BE2C (cell line): Measurements from ENCODE around the gene LIPA.
"Not testable (repeated sequence)": the region's sequence is repeated elsewhere in the genome, so short reads cannot be mapped to it uniquely, and the experiment has no call there.

Experiments
- DNase-seq: peaks from one replicate; pipeline ENCODE4 v3.0.0-alpha.2; 2020
- H3K27me3 ChIP-seq: fragments of 250-450 bp; sonication (Bioruptor Pico); 2 replicates; pipeline ENCODE4 v1.5.1; 2020; ENCODE audit warnings: mild to moderate bottlenecking
- H3K36me3 ChIP-seq: fragments of 250-450 bp; sonication (Bioruptor Pico); 2 replicates; pipeline ENCODE4 v1.5.1; 2020; ENCODE audit warnings: mild to moderate bottlenecking
- H3K4me1 ChIP-seq: fragments of 250-450 bp; sonication (Bioruptor Pico); 2 replicates; pipeline ENCODE4 v1.5.1; 2020
- H3K4me3 ChIP-seq: 2 replicates; pipeline ENCODE4 v1.5.1; 2011; ENCODE audit warnings: low read depth, low read length
- H3K9me3 ChIP-seq: fragments of 250-450 bp; sonication (Bioruptor Pico); 2 replicates; pipeline ENCODE4 v1.5.1; 2020
- TF ChIP-seq, protein P1 (sequence below): IDR thresholded peaks from 2 replicates; pipeline ENCODE4 v1.5.1; 2012; ENCODE audit warnings: mild to moderate bottlenecking, low read depth, low read length

LIPA gene

DNA sequence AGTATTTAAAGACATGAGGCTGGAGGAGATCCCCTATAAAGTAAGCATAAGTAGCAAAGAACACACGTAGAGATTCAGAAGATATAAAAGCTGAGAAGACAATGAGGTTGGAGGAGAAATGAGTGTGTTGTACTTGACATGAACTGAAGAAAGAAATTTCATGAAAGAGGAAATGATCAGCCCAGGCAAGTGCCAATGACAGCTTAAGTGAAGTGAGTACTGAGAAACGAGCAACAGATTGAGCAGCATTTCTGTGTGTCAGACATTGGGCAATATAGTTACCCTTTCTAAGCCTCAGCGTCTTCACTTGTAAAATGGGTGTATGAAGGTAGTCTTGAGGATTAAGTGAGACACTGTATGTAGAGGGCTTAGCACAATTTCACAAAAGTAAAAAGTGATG lies 4.8 kb upstream of the LIPA start:
- DNase-seq: no peak
- H3K27me3 ChIP-seq: no peaks in the 10 kb centered on the region

DNA sequence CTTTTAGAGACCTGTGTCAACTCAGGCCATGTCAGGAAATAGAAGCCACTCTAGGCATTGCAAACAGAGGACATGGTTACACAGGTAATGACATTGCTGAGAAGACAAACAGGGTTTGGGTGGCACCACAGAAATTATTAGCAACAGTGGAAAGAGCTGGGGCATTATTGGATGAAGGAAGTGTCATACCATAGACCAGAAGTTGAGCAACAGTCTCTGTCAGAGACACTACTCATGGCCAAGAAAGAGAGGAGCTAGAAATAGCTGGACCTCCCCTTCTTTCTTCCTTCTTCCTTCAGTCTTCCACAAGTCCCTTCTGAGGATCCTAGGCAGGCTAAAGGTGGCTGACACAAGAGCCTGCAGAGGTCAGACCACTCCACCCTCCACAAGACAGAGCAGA lies 4.2 kb upstream of the LIPA start:
- Histone ChIP-seq H3K36me3 (no peaks in the 10 kb centered on the region), H3K9me3 (no peaks in the 10 kb centered on the region), H3K4me1 (no peaks in the 10 kb centered on the region; the same call in none of the 2 replicates), H3K27me3 (no peaks in the 10 kb centered on the region), H3K4me3 (no peak overlapping the region)
- TF ChIP-seq, protein P1, sequence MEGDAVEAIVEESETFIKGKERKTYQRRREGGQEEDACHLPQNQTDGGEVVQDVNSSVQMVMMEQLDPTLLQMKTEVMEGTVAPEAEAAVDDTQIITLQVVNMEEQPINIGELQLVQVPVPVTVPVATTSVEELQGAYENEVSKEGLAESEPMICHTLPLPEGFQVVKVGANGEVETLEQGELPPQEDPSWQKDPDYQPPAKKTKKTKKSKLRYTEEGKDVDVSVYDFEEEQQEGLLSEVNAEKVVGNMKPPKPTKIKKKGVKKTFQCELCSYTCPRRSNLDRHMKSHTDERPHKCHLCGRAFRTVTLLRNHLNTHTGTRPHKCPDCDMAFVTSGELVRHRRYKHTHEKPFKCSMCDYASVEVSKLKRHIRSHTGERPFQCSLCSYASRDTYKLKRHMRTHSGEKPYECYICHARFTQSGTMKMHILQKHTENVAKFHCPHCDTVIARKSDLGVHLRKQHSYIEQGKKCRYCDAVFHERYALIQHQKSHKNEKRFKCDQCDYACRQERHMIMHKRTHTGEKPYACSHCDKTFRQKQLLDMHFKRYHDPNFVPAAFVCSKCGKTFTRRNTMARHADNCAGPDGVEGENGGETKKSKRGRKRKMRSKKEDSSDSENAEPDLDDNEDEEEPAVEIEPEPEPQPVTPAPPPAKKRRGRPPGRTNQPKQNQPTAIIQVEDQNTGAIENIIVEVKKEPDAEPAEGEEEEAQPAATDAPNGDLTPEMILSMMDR: no peak
- DNase-seq: no peak

More for the DNA sequence above, 4.8 kb upstream of the LIPA start:
- no peak overlapping the region for H3K4me3 ChIP-seq
- no peaks in the 10 kb centered on the region for H3K36me3 ChIP-seq
- no peaks in the 10 kb centered on the region for H3K9me3 ChIP-seq
- H3K4me1 ChIP-seq: no peaks in the 10 kb centered on the region; the same call in 1 of the 2 replicates
- TF ChIP-seq, protein P1: no peak

DNA sequence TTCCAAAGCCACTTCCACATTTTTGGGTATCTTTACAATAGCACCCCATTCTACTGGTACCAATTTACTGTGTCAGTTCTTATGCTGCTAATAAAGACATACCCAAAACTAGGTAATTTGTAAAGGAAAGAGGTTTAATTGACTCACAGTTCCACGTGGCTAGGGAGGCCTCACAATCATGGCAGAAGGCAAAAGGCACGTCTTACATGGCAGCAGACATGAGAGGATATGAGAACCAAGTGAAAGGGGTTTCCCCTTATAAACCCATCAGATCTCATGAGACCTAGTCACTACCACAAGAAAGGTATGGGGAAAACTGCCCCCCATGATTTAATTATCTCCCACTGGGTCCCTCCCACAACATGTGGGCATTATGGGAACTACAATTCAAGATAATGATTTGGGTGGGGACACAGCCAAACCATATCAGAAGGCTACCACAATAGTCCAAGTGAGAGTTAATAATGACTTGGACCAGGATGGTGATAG lies 3.6 kb upstream of the LIPA start:
- not testable (repeated sequence) for DNase-seq, H3K27me3 ChIP-seq, H3K36me3 ChIP-seq

DNA sequence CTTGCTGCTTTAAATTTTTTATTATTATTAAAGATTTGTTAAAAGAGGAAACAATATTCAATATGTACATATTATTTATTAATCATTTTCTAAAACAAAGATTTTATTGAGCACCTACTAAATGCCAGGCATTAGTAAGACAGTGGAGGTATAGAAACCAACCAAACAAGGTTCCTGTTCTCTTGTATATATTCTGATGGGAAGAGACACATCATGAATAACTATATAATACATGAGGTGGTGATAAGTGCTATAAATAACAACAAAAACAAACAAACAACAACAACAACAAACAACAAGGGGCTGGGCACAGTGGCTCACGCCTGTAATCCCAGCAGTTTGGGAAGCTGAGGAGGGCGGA lies 630 bp upstream of the LIPA start:
- TF ChIP-seq, protein P1: no peak

More for the DNA sequence above, 3.6 kb upstream of the LIPA start:
- not testable (repeated sequence) for H3K9me3 ChIP-seq, H3K4me3 ChIP-seq, H3K4me1 ChIP-seq

DNA sequence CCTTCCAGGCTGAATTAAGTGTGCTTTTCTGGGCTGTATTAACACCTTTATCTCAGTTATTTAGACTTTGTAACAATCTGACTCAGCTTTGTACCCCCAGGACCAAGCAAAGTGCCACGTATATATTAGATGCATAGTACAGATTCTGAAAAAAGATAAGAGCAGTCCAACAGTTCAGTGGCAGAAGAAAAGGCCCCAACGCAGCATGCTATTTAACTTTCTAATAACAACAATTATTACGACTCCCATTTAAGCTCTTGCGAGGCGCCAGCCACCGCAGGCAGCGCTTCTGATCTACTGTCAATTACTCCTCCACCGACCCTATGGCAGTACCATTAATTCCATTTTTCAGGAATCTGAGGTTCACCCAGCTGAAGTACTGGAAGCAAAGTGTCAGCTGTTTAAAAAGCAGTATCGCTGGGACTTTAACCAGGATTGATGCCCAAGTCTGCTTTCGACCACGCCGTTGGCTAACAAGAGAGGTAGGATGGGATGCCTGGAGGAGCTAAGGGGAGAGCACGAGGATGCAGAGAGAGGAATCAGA lies 638 bp downstream of the LIPA start:
- H3K36me3 ChIP-seq: no peaks in the 10 kb centered on the region
- H3K4me3 ChIP-seq: peak overlapping the region; percentile 83
- no peak for DNase-seq
- H3K27me3 ChIP-seq: no peaks in the 10 kb centered on the region
- H3K4me1 ChIP-seq: no peaks in the 10 kb centered on the region; the same call in 1 of the 2 replicates
- no peaks in the 10 kb centered on the region for H3K9me3 ChIP-seq
- TF ChIP-seq, protein P1: no peak

More for the DNA sequence above, 630 bp upstream of the LIPA start:
- no peaks in the 10 kb centered on the region for H3K36me3 ChIP-seq
- H3K9me3 ChIP-seq: no peaks in the 10 kb centered on the region
- no peak for DNase-seq
- no peaks in the 10 kb centered on the region for H3K27me3 ChIP-seq
- no peak overlapping the region for H3K4me3 ChIP-seq
- H3K4me1 ChIP-seq: no peaks in the 10 kb centered on the region; the same call in 1 of the 2 replicates

DNA sequence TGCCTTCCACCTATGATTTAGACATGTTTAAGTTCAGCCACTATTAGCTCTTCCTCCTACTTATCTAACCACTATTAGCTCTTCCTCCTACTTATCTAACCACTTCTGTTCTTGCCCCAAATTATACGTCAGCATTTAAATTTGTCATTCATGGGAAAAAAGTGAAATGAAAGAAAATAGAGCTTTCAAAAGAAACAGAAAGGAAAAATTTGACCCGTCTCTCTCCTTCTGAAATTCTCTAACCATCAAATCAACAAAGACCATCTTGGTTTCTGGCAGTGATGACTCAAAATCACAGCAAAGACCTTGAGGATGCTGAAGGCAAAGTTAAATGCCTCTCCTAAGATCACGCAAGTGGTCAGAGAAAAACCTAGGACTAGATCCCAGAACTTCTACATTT lies 2.6 kb downstream of the LIPA start:
- Histone ChIP-seq H3K4me1 (no peaks in the 10 kb centered on the region; the same call in 1 of the 2 replicates), H3K27me3 (no peaks in the 10 kb centered on the region), H3K36me3 (no peaks in the 10 kb centered on the region), H3K4me3 (no peak overlapping the region), H3K9me3 (no peaks in the 10 kb centered on the region)
- no peak for DNase-seq
- TF ChIP-seq, protein P1: no peak

DNA sequence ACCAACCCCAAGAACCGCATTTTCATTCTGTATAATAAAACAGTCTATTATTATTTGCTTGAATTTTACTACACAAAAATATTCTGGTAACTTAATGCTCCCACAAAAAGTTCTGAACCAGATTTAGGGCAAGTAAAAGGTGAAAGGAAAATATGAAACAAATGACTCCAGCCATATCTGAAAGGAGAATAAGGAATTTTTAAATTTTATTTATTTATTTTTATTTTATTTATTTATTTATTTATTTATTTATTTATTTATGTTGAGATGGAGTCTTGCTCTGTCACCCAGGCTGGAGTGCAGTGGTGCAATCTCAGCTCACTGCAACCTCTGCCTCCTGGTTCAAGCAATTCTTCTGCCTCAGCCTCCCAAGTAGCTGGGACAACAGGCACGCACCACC lies 4.0 kb downstream of the LIPA start:
- H3K9me3 ChIP-seq, H3K4me1 ChIP-seq, H3K4me3 ChIP-seq, DNase-seq, H3K27me3 ChIP-seq, H3K36me3 ChIP-seq: not testable (repeated sequence)
